Left cardiac atrium (tissue), 4 donors: ENCODE measurements around the gene NETO1. TPM values are rescaled to one million over a fixed set of nuclear protein-coding genes. Genes with fewer than 3 reads are reported as not detected.

Experiments used
- ATAC-seq, 2 donors: fragments of 200-7000 bp; cut with Tn5 transposase; one replicate each; pipeline ENCODE4 v1.9.1; 2020; ENCODE audit warnings: mild to moderate bottlenecking in 2 of 2, moderate library complexity in 2 of 2
- DNase-seq: peaks from one replicate; pipeline ENCODE4 v3.0.0-alpha.2; 2020
- intact Hi-C, 2 donors: fragments of 100-400 bp; cut with DNase I; formaldehyde crosslinking; loops; one replicate each; pipeline versions ENCODE4 v1.14.1 to v1.15.1; 2022 to 2023
- long read RNA-seq: library from polyadenylated mRNA; unstranded; transcript quantifications from one replicate; pipeline ENCODE4 v2.0.0, GENCODE V29; 2021
- total RNA-seq, 2 donors: library from RNA; stranded (reverse); fragmentation: NEBNext Ultra II Directional; extraction: Animal tissue kit (Norgen Biotek cat#: 25700); gene quantifications; one replicate each; pipeline ENCODE4 v1.2.1, GENCODE V29; 2021
- donor health status: DM: no; HTN: yes; CAD: no.
- donor health status: DM: no; HTN: yes; CAD: no; lungs with severe emphysema.
- donor health status: DM: yes; HTN: yes; CAD: no.
- donor health status: Dilated cardiomyopathy.

The NETO1 gene, protein sequence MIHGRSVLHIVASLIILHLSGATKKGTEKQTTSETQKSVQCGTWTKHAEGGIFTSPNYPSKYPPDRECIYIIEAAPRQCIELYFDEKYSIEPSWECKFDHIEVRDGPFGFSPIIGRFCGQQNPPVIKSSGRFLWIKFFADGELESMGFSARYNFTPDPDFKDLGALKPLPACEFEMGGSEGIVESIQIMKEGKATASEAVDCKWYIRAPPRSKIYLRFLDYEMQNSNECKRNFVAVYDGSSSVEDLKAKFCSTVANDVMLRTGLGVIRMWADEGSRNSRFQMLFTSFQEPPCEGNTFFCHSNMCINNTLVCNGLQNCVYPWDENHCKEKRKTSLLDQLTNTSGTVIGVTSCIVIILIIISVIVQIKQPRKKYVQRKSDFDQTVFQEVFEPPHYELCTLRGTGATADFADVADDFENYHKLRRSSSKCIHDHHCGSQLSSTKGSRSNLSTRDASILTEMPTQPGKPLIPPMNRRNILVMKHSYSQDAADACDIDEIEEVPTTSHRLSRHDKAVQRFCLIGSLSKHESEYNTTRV
- 1 to 10 TPM in 1 of 2 donors, not detected in 1; 1.6 TPM for total RNA-seq
- long read RNA-seq: 0 reads

DNA sequence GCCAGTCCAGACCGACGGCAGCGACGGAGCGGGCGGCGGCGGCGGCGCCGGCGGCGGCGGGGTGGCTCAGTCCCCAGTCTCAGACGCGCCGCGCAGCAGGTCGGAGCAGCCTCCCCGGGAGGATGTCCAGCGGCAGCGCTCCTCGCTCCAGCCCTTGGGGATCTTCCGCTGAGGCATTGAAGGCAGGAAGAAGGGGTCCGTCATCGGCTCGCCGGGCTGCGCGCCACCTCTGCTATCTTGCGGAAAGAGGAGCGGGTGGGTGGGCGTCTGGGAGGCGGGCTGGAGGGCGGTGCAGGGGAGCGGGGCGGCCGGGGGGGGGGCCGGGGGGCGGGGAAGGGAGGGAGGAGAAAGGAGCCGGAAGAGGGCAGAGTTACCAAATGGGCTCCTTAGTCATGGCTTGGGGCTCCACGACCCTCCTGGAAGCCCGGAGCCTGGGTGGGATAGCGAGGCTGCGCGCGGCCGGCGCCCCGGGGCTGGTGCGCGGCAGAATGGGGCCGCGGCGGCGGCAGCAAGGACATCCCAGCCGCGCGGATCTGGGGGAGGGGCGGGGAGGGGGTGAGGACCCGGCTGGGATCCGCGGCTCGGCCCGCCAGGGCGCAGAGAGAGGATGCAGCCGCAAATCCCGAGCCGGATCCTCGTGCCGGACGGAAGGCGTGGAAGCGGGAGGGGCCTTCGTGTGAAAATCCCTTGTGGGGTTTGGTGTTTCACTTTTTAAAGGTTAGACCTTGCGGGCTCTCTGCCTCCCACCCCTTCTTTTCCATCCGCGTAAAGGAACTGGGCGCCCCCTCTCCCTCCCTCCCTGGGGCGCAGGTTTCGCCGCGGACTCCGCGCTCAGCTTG lies at the start of gene NETO1:
TSS of gene NETO1 (minus strand) at position 242 of the 839 bp plus-strand sequence. CDS start 696 bp downstream, outside the sequence.
- intact Hi-C loops: no loop called here
- ATAC-seq: peak; percentile 19 to 22
- no peak for DNase-seq

GRCh38 chr18:72910045-72910444 lies 42.3 kb upstream of the NETO1 start:
- DNase-seq (no peak), ATAC-seq (no peak)
- intact Hi-C loops: no loop called here

GRCh38 chr18:72908181-72908580 lies 40.4 kb upstream of the NETO1 start:
- intact Hi-C loops: no loop called here
- ATAC-seq: no peak
- no peak for DNase-seq

DNA sequence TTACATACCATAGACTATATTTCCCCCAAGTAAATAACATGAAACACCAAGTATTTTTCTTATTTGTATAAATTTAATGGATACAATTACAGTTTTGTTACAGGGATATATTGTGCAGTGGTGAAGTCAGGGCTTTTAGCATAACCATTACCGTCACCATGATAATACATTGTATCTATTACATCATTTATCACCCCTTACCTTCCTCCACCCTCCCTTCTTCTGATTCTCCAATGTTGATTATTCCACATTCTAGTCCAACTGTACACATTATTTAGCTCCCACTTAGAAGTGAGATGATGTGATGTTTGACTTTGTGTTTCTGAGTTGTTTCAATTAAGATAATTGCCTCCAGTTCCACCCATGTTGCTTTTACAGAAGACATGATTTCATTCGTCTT lies 35.2 kb upstream of the NETO1 start:
- intact Hi-C loops: no loop called here
- ATAC-seq (no peak), DNase-seq (no peak)

DNA sequence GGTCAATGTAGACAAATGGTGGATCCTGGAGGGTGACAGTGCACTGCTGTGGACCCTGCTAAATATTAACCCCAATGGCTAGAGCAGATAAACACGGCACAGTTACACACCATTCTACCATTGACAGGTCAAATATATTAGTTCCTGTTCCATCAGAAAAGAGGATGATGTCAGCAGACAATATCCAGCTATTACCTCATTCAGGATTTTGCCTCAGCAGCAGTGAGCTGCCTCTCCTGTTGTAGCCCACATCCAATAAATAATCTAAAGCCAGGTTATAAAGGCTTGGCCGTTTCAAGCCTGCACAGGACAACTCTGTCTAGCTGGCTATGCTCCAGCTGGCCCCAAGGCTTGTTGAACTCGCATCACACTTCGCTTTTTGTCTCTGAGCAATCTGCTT lies 31.6 kb upstream of the NETO1 start:
- ATAC-seq (no peak), DNase-seq (no peak)
- intact Hi-C loops: no loop called here

DNA sequence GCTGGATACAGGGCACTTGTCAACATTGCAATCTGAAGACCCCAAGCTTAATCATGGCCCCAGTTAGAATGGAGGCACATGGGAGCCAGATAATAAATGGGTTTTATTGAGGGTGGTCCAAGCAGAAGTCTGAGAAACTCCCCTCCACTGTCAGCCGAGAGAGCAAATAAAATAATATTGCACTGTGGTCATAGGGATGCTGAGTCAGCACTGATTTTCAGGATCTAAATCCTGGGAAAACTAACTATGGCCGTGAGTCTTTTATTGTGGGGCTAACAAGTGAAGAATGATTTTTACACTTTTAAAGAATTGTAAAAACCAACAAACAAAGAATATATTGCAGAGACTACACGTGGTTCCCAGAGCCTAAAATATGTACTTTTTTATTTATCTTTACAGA lies 31.1 kb upstream of the NETO1 start:
- no peak for ATAC-seq
- intact Hi-C loops: no loop called here
- DNase-seq: no peak

DNA sequence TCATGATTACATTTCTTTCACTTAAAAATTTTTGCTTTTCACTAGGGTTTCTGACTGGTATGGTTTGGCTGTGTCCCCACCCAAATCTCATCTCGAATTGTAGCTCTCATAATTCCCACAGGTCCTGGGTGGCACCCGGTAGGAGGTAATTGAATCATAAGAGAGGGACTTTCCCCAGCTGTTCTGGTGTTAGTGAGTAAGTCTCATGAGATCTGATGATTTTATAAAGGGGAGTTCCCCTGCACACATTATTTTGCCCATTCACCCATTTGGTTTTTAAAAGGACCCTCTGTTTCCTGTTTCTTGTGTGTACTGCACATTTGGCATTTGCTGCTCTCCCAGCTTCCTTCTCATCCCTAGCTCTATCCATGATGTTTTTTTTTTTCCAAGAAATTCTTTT lies 27.8 kb upstream of the NETO1 start:
- intact Hi-C loops: no loop called here
- no peak for ATAC-seq

GRCh38 chr18:72878561-72878960 lies 10.8 kb upstream of the NETO1 start:
- ATAC-seq: peak; percentile 39 to 82
- DNase-seq: no peak
- intact Hi-C loops: no loop called here

More for the DNA sequence above, 27.8 kb upstream of the NETO1 start:
- no peak for DNase-seq

DNA sequence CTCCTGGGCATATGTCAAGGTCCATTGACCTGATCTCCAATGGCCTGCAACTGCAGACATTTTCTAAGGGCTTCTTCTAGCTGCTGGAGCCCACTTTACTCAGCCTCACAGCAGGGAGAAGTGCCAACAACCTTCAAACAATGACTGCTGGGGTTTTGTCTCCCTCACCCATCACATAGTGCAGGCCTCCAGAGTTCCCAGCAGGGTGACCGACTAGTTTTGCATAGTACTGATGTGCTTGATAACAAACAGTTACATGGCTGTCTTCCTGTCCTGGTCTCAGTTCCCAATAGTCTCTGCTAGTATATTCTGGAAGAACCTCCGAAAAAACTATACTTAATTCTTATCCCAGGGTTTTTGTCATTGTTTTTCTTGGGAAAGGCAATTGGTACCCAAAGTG lies 10.4 kb upstream of the NETO1 start:
- intact Hi-C loops: no loop called here
- DNase-seq: no peak
- ATAC-seq: no peak

DNA sequence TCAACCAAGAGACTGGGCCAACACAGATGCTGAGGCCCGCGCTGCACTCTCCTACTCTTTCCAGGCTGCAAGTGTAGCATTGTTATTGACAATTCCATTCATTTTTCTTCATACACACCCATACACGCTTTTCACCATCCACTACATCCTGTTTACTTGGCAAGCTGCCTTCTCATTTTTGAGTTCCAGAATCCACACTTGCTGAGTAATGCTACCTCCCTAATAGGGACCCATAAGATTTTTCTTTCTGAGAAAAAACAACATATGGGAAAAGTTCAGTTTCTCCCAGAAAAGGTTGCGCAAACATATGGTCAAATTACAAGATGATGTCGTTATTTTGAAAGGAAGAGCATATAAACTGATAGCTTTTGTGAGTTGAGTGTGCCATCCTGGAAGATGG lies 3.3 kb upstream of the NETO1 start:
- intact Hi-C loops: no loop called here
- no peak for DNase-seq
- no peak for ATAC-seq

GRCh38 chr18:72869226-72870185 lies 1.7 kb upstream of the NETO1 start:
- ATAC-seq (peak in 1 of 2 donors; percentile 36), DNase-seq (no peak)
- intact Hi-C loops: no loop called here

DNA sequence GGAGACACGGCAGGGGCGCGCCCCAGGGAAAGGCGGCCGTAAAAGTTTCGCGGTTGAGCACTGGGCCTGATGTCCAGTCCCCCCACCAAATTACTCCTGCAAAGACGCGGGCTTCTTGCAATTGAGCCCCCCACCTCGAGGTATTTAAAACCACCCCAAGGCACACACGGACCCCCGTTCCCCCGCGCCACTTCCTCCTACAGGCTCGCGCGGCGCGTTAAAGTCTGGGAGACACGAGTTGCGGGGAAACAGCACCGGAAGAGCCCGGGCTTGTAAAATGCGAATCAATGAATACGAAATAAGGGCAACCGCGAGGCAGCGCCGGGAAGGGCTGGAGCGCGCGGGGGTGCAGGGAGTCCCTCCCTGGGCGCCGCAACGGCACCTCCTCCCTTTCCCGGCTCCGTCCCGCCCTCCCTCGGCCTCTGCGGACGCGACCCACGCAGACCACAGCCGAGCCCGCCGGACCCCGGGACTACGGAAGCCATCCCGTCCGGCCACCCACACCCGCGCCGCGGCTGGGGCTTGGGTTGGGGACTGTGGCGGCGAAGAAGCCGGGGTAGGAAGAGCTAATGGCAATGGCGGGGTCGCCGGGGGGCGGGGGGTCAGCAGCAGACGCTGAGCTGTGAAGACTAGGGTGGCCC lies 918 bp upstream of the NETO1 start:
- peak; percentile 40 to 55 for ATAC-seq
- DNase-seq: no peak
- intact Hi-C loops: no loop called here

GRCh38 chr18:72866901-72867745 lies 664 bp downstream of the NETO1 start:
- peak in 1 of 2 donors; percentile 36 for ATAC-seq
- intact Hi-C loops: no loop called here
- no peak for DNase-seq

- intact Hi-C loops: no loop called here
Measured at GRCh38 chr18:72866442-72866900, 1.3 kb downstream of the NETO1 start.

DNA sequence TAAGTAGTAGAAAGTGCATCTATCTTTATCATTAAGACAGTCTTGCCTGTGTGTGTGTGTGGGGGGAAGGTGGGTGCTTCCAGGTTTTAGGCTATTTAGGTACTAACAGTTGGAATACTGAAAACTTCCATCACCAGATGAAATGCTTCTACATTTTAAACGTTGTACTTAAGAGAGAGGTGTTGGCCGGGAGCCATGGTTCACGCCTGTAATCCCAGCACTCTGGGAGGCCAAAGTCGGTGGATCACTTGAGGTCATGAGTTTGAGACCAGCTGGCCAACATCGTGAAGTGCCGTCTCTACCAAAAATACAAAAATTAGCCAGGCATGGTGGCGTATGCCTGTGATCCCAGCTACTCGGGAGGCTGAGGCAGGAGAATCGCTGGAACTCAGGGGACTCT lies 4.0 kb downstream of the NETO1 start:
- DNase-seq (no peak), ATAC-seq (no peak)
- intact Hi-C loops: no loop called here

More at GRCh38 chr18:72866442-72866900, 1.3 kb downstream of the NETO1 start:
- ATAC-seq: no peak
- DNase-seq: no peak

DNA sequence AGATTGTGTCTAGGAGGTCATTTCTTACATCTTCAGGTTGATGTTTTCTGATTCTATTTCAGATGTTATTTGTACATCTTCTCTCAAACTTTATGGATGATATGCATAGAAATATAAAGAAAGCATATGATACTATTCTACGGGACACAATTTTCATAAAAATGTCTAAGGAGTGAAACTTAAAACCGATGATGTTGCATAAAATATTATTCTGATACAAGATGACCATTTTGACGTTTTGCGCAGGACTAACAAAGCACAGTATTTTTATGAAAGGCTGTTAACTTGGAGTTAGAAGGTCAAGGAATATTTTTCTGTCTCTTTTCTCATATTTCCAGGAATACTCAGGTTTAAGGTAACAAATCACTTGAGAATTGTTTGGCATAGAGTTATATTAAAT lies 8.7 kb downstream of the NETO1 start:
- intact Hi-C loops: no loop called here
- DNase-seq: no peak
- ATAC-seq: no peak

DNA sequence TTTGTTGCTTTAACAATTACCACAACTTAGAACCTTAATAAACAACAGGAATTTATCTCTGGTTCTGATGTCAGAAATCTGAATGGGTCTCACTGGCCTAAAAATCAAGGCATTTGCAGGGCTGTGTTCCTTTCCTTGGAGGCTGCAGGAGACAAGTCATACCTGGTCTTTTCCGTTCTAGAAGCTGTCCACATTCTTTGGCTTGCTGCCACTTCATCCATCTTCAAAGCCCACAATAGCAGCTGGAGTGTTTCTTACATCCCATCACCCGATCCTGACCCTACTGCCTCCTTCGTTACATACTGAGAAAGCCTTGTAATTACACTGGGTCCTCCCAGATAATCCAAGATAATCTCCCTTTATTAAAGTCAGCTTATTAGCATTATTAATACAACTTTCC lies 18.1 kb downstream of the NETO1 start:
- intact Hi-C loops: no loop called here
- DNase-seq (no peak), ATAC-seq (no peak)
